ENCODE results near the gene TCERG1L. TPM values are rescaled to one million over a fixed set of nuclear protein-coding genes. Genes with fewer than 3 reads are reported as not detected.

The TCERG1L gene
- total and polyA plus RNA-seq, 9 of the 15 experiments (the other 6 are each of a cell fraction or from before 2014, with no cell fraction given), result not detected

GRCh38 chr10:131274883-131275282, 36.6 kb downstream of the TCERG1L start:
- H3K9me1 ChIP-seq (ENCODE audit: control insufficient read depth, insufficient read depth, low read length), result no peaks in the 10 kb centered on the region
- no TSS peak for BruUV-seq (replicated peaks)
- H3K4me2 ChIP-seq (ENCODE audit: insufficient read depth, low read length), result no peak overlapping the region
- no peaks in the 10 kb centered on the region for H3K9me3 ChIP-seq (replicated peaks; ENCODE audit: control insufficient read depth, insufficient read depth, low read depth, low read length)
- no peak overlapping the region for H3K27ac ChIP-seq (ENCODE audit: extremely low read depth, low read depth, low read length)
- intact Hi-C loops (cut with micrococcal nuclease) (no loop called here), in situ Hi-C loops (cut with MboI) (no loop called here)
- ATAC-seq, result no peak
- no peaks in the 10 kb centered on the region for H3K4me1 ChIP-seq (replicated peaks in 1 of 2; ENCODE audit: control insufficient read depth in 2 of 2, insufficient read depth in 2 of 2, low read length in 2 of 2)
- POLR2A ChIA-PET, result no interaction called here
- H3K36me3 ChIP-seq (ENCODE audit: control insufficient read depth, insufficient read depth, low read length), result no peaks in the 10 kb centered on the region
- no peaks in the 10 kb centered on the region for H4K20me1 ChIP-seq (replicated peaks; ENCODE audit: control insufficient read depth, insufficient read depth, low read length)
- no peaks in the 10 kb centered on the region for H3K79me2 ChIP-seq (ENCODE audit: control insufficient read depth, insufficient read depth, low read length)
- no peak for FAIRE-seq
- H3K4me3 ChIP-seq, result no peak overlapping the region
- no peaks in the 10 kb centered on the region; a peak in 1 of 5 replicates for H3K27me3 ChIP-seq (ENCODE audit: control insufficient read depth in 2 of 2, insufficient read depth in 2 of 2, low read length in 2 of 2)
- no peak overlapping the region for H2AFZ ChIP-seq (ENCODE audit: low read depth, low read length)
- WGBS (ENCODE audit: insufficient coverage, low coverage, missing lambda C conversion rate), result 0% methylated on average over 4 of the region's 5 CpGs
- CTCF ChIA-PET (ENCODE audit: low intra/inter-chr PET ratio), result no interaction called here
- no peak for DNase-seq (ENCODE audit: extremely low read depth in 1 of 4, low spot score in 3 of 4)
- H3K9ac ChIP-seq (ENCODE audit: insufficient read depth in 1 of 2, low read depth in 2 of 2, low read length in 2 of 2), result no peak overlapping the region
- TF ChIP-seq U2AF1 (optimal IDR thresholded peaks at IDR 0.05; ENCODE audit: low read depth, low read length) (no peak), ZHX1 (conservative IDR thresholded peaks at IDR 0.05; ENCODE audit: low read length) (no peak), SMC3 (conservative IDR thresholded peaks at IDR 0.05; ENCODE audit: insufficient read depth, low read depth, low read length) (no peak), SREBF2 (CRISPR knock-in tag; IDR thresholded peaks at IDR 0.05) (no peak), CHAMP1 (IDR thresholded peaks at IDR 0.05) (no peak), CHD2 (IDR thresholded peaks at IDR 0.05; ENCODE audit: low read depth, low read length) (no peak), ZNF239 (CRISPR knock-in tag; IDR thresholded peaks at IDR 0.05) (no peak), KLF16 (IDR thresholded peaks at IDR 0.05) (no peak), MYC (IDR thresholded peaks at IDR 0.05; ENCODE audit: low read depth, low read length) (no peak), MYC (CRISPR knock-in tag; IDR thresholded peaks at IDR 0.05; ENCODE audit: borderline replicate concordance, low read depth) (no peak), ZNF175 (CRISPR knock-in tag; IDR thresholded peaks at IDR 0.05; ENCODE audit: low read depth) (no peak), TFE3 (CRISPR knock-in tag; IDR thresholded peaks at IDR 0.05) (no peak), ZNF212 (CRISPR knock-in tag; IDR thresholded peaks at IDR 0.05) (no peak), ZNF12 (CRISPR knock-in tag; IDR thresholded peaks at IDR 0.05) (no peak)
